Endothelial cell (in vitro differentiated cells): Measurements from ENCODE around the gene ATP8A2. TPM values are rescaled to one million over a fixed set of nuclear protein-coding genes. Genes with fewer than 3 reads are reported as not detected.

Experiments used
- DNase-seq: peaks from one replicate; pipeline ENCODE4 v3.0.0; 2021; ENCODE audit warnings: low spot score
- H3K27ac Mint-ChIP-seq: one replicate; pipeline ENCODE4 v1.8.0; 2021; ENCODE audit warnings: mixed read lengths, inconsistent platforms; ENCODE audit not compliant: unreplicated experiment
- H3K27me3 Mint-ChIP-seq: one replicate; pipeline ENCODE4 v1.8.0; 2021; ENCODE audit warnings: mild to moderate bottlenecking, moderate library complexity, mixed read lengths, inconsistent platforms; ENCODE audit not compliant: unreplicated experiment
- H3K36me3 Mint-ChIP-seq: one replicate; pipeline ENCODE4 v1.8.0; 2021; ENCODE audit warnings: mild to moderate bottlenecking, low read depth, mixed read lengths, inconsistent platforms; ENCODE audit not compliant: unreplicated experiment
- H3K4me1 Mint-ChIP-seq: one replicate; pipeline ENCODE4 v1.8.0; 2021; ENCODE audit warnings: mild to moderate bottlenecking, mixed read lengths, inconsistent platforms; ENCODE audit not compliant: unreplicated experiment
- H3K4me3 Mint-ChIP-seq: one replicate; pipeline ENCODE4 v1.8.0; 2021; ENCODE audit warnings: mild to moderate bottlenecking, mixed read lengths, inconsistent platforms; ENCODE audit not compliant: unreplicated experiment
- H3K9me3 Mint-ChIP-seq: one replicate; pipeline ENCODE4 v1.8.0; 2021; ENCODE audit warnings: mixed read lengths, inconsistent platforms; ENCODE audit not compliant: unreplicated experiment
- total RNA-seq: library from RNA; stranded (reverse); fragmentation: NEBNext Ultra II Directional; extraction: Animal tissue kit (Norgen Biotek cat#: 25700); gene quantifications from one replicate; pipeline ENCODE4 v1.2.1, GENCODE V29; 2021; ENCODE audit not compliant: unreplicated experiment
- TF ChIP-seq, protein P1 (sequence below): fragments of 200-600 bp; sonication (generic); IDR thresholded peaks from one replicate; pipeline ENCODE4 v1.5.0; 2021; ENCODE audit warnings: antibody characterized with exemption; ENCODE audit not compliant: unreplicated experiment

Gene ATP8A2
- total RNA-seq, 1 donor from 2014 or later, result 2.1 TPM

DNA sequence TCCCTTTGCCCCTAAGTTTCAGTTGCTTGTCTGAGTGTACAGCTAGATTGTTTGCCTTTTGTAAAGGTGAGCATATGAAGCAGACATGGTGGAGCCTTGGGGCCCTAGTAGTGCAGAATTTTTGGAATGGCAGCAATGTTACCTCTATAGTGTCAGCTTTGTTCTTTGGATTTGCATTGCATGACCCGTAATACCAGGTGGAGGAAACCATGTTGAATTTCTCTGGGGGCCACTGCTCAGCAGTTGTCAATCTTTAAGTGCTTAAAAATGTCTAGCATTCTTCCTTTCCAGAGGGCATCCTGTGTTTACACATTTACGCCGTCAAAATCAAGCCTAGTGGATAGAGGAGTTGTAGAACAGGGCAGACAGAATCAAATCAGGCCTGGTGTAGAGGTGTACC is 303.3 kb downstream of the ATP8A2 start:
- Mint-ChIP-seq H3K4me1 (peaks cover 4% of the 10 kb centered on the region), H3K9me3 (no peaks in the 10 kb centered on the region), H3K36me3 (no peaks in the 10 kb centered on the region), H3K4me3 (no peak overlapping the region), H3K27ac (no peak overlapping the region), H3K27me3 (no peaks in the 10 kb centered on the region)
- no peak for DNase-seq
- TF ChIP-seq, protein P1, sequence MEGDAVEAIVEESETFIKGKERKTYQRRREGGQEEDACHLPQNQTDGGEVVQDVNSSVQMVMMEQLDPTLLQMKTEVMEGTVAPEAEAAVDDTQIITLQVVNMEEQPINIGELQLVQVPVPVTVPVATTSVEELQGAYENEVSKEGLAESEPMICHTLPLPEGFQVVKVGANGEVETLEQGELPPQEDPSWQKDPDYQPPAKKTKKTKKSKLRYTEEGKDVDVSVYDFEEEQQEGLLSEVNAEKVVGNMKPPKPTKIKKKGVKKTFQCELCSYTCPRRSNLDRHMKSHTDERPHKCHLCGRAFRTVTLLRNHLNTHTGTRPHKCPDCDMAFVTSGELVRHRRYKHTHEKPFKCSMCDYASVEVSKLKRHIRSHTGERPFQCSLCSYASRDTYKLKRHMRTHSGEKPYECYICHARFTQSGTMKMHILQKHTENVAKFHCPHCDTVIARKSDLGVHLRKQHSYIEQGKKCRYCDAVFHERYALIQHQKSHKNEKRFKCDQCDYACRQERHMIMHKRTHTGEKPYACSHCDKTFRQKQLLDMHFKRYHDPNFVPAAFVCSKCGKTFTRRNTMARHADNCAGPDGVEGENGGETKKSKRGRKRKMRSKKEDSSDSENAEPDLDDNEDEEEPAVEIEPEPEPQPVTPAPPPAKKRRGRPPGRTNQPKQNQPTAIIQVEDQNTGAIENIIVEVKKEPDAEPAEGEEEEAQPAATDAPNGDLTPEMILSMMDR, result no peak

DNA sequence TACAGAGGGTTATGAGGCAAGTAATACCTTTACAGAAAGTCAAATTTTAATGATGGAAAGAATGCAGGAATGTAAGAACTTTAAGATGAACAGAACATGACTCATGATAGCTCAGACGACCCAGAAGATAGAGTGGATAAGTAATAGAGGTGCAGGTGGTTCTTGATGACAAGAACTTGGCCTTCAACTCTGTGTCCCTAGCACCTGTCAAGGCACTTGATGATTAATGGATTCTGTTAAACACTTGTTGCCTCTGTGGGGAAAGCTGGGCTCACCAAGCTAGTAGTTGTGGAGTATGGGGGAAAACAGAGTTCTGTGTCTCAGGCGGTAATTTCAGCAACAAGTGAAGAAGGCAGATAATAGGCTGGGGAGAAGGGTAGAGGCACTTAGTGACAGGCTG is 306.2 kb downstream of the ATP8A2 start:
- TF ChIP-seq, protein P1, result no peak
- H3K4me1 Mint-ChIP-seq, result no peaks in the 10 kb centered on the region
- no peaks in the 10 kb centered on the region for H3K36me3 Mint-ChIP-seq
- DNase-seq, result no peak
- H3K27me3 Mint-ChIP-seq, result no peaks in the 10 kb centered on the region
- H3K9me3 Mint-ChIP-seq, result no peaks in the 10 kb centered on the region
- no peak overlapping the region for H3K27ac Mint-ChIP-seq
- no peak overlapping the region for H3K4me3 Mint-ChIP-seq

DNA sequence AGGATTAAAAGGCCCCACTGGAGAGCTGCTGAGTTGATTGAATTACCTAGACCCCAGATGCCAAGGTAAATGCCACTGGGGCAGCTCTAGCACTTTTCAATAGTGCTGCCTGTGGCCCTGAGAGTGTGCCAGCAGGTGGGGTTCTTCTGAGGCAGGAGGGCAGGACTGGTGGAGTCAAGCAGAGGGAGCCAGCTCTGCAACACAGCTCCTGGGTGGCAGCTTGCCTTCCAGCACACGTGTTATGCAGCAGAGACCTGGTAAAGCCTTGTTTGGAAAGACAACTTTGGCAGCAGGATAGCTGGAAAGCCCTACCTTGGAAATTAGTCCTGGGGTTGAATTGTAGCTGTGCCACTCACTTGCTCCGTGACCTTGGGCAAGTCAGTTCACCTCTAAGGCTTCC is 306.6 kb downstream of the ATP8A2 start:
- Mint-ChIP-seq H3K27ac (no peak overlapping the region), H3K9me3 (no peaks in the 10 kb centered on the region), H3K36me3 (no peaks in the 10 kb centered on the region), H3K4me1 (no peaks in the 10 kb centered on the region), H3K4me3 (no peak overlapping the region), H3K27me3 (no peaks in the 10 kb centered on the region)
- TF ChIP-seq, protein P1, result no peak
- DNase-seq, result no peak

DNA sequence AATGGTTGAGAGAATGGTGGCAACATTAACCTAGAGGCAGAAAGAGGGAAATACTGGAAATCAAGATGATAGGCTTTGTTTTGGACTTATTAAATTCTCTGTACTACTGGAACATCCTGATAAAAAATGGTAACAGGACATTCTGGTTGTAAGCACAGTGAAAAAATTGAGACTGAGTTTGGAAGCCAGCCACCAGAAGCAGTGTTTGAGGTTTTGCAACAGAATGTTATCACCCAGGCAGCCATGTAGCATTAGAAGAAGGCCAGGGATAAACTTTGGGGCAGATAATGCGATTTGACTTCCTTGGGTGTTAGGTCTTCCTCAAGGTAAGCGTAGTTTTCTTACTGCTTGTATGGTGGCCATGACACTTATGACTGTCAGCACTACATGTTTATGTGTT is 307.4 kb downstream of the ATP8A2 start:
- DNase-seq, result no peak
- H3K36me3 Mint-ChIP-seq, result no peaks in the 10 kb centered on the region
- no peak overlapping the region for H3K4me3 Mint-ChIP-seq
- TF ChIP-seq, protein P1, result no peak
- no peak overlapping the region for H3K27ac Mint-ChIP-seq
- H3K9me3 Mint-ChIP-seq, result no peaks in the 10 kb centered on the region
- H3K27me3 Mint-ChIP-seq, result no peaks in the 10 kb centered on the region
- peaks cover under 1% of the 10 kb centered on the region for H3K4me1 Mint-ChIP-seq

DNA sequence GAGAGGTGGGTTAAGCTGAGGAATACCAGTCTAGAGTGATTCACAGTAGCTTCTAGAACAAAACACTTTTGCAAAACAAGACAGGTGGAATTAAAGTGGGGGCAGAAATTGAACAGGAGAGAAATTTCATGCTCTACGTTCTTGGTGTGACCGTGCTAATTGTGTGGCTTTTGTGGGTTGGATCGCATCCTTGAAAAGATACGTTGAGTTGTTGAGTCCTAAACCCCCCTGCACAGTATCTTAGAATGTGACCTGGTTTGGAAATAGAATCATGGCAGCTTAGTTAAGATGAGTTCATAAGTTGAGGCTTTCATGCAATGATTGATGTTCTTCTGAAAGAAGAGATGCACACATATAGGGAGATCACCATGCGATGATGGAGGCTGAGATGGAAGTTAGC is 308.2 kb downstream of the ATP8A2 start:
- TF ChIP-seq, protein P1, result no peak
- DNase-seq, result no peak
- no peaks in the 10 kb centered on the region for H3K9me3 Mint-ChIP-seq
- H3K4me3 Mint-ChIP-seq, result no peak overlapping the region
- peaks cover 7% of the 10 kb centered on the region for H3K4me1 Mint-ChIP-seq
- H3K27me3 Mint-ChIP-seq, result no peaks in the 10 kb centered on the region
- no peaks in the 10 kb centered on the region for H3K36me3 Mint-ChIP-seq
- H3K27ac Mint-ChIP-seq, result no peak overlapping the region
